BLaER1 (cell line): ENCODE data around the gene ZNF491.
A peak's percentile ranks its signal among the peaks of the same experiment; 100 is the strongest.
"Not testable (repeated sequence)": the region's sequence is repeated elsewhere in the genome, so short reads cannot be mapped to it uniquely, and the experiment has no call there.

Experiments
- H3K27ac ChIP-seq: shearing (Covaris generic); formaldehyde crosslinking; 2 replicates; pipeline ENCODE4 v1.8.1; 2022
- H3K27me3 ChIP-seq: shearing (Covaris generic); formaldehyde crosslinking; 2 replicates; pipeline ENCODE4 v1.8.1; 2022
- H3K36me3 ChIP-seq: shearing (Covaris generic); formaldehyde crosslinking; 2 replicates; pipeline ENCODE4 v1.8.1; 2022
- H3K4me1 ChIP-seq: shearing (Covaris generic); formaldehyde crosslinking; 2 replicates; pipeline ENCODE4 v1.8.1; 2022
- H3K4me2 ChIP-seq: shearing (Covaris generic); formaldehyde crosslinking; 2 replicates; pipeline ENCODE4 v1.8.1; 2022
- H3K4me3 ChIP-seq: shearing (Covaris generic); formaldehyde crosslinking; 2 replicates; pipeline ENCODE4 v1.8.1; 2022
- H3K9ac ChIP-seq: shearing (Covaris generic); formaldehyde crosslinking; 2 replicates; pipeline ENCODE4 v1.8.1; 2022
- H3K9me3 ChIP-seq: shearing (Covaris generic); formaldehyde crosslinking; 2 replicates; pipeline ENCODE4 v1.8.1; 2022
- H4K20me1 ChIP-seq: shearing (Covaris generic); formaldehyde crosslinking; 2 replicates; pipeline ENCODE4 v1.8.1; 2022
- Cebpa-rat ChIP-seq: shearing (Covaris generic); IDR thresholded peaks from 2 replicates; pipeline ENCODE4 v1.8.1; 2022

The ZNF491 gene

DNA sequence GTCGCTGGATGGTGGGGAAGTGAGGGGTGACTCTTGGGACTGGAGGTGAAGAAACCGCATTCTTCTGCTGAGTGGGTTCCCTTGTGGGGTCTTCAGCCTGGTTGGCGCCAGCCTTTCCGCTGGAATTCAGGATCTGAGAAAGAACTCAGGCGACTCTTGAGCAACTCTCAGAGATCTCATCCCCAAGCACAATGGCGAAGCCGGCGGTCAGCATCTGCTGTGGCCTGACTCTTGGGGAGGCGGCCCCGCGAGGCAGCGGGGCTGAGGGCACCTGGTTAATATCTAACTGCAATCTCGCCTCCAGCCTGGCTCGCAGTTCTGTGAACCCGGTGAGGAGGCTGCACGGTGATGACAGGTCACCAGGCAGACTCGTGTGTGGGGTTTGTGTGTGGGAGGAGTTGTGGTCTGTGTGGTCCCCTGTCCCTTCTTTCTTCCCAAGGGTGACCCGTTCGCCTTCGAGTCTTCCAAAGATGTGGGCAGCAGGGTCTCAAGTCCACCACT, 30.6 kb upstream of the ZNF491 start:
- H3K27me3 ChIP-seq, result no peaks in the 10 kb centered on the region
- peaks cover 44% of the 10 kb centered on the region for H3K9me3 ChIP-seq
- peaks cover 22% of the 10 kb centered on the region for H3K4me1 ChIP-seq
- H3K4me3 ChIP-seq, result peak overlapping the region; percentile 93
- H3K36me3 ChIP-seq, result peaks cover 9% of the 10 kb centered on the region
- no peaks in the 10 kb centered on the region for H4K20me1 ChIP-seq
- H3K4me2 ChIP-seq, result peak overlapping the region; percentile 95
- peak overlapping the region; percentile 83 for H3K27ac ChIP-seq
- no peak for TF ChIP-seq Cebpa-rat
- H3K9ac ChIP-seq, result peak overlapping the region; percentile 90

DNA sequence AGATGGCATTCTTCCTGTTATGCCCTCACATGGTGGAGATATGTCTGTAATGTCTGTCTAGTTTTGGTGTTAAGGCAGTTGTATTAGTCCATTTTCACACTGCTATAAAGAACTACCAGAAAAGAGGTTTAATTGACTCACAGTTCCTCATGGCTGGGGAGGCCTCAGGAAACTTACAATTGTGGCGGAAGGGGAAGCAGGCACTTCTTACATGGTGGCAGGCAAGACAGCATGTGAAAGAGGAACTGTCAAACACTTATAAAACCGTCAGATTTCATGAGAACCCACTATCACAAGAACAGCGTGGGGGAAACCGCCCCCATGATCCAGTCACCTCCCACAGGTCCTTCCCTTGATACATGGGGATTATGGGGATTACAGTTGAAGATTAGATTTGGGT, 28.3 kb upstream of the ZNF491 start:
- peaks cover 45% of the 10 kb centered on the region for H3K9me3 ChIP-seq

DNA sequence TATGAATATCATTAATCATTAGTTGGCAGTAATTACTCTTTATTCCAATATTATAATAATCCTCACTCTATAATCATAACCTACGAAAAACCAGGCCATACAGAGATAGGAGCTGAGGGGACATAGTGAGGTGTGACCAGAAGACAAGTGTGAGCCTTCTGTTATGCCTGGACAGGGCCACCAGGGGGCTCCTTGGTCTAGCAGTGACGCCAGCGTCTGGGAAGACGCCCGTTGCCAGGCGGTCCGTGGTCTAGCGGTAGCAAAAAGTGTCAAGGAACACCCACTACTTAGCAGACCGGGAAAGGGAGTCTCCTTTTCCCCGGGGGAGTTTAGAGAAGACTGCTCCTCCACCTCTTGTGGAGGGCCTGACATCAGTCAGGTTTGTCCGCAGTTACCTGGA, 26.8 kb upstream of the ZNF491 start:
- H3K9me3 ChIP-seq, result peaks cover 58% of the 10 kb centered on the region
- H4K20me1 ChIP-seq, H3K4me3 ChIP-seq, H3K36me3 ChIP-seq, H3K27ac ChIP-seq, H3K9ac ChIP-seq, H3K27me3 ChIP-seq, H3K4me2 ChIP-seq: not testable (repeated sequence)
- peaks cover 18% of the 10 kb centered on the region for H3K4me1 ChIP-seq

More for the DNA sequence above, 28.3 kb upstream of the ZNF491 start:
- no peak for TF ChIP-seq Cebpa-rat
- Histone ChIP-seq H3K4me2 (no peak overlapping the region), H3K27me3 (no peaks in the 10 kb centered on the region), H3K9ac (no peak overlapping the region), H3K36me3 (peaks cover 9% of the 10 kb centered on the region), H4K20me1 (no peaks in the 10 kb centered on the region), H3K27ac (no peak overlapping the region), H3K4me1 (peaks cover 22% of the 10 kb centered on the region), H3K4me3 (no peak overlapping the region)

DNA sequence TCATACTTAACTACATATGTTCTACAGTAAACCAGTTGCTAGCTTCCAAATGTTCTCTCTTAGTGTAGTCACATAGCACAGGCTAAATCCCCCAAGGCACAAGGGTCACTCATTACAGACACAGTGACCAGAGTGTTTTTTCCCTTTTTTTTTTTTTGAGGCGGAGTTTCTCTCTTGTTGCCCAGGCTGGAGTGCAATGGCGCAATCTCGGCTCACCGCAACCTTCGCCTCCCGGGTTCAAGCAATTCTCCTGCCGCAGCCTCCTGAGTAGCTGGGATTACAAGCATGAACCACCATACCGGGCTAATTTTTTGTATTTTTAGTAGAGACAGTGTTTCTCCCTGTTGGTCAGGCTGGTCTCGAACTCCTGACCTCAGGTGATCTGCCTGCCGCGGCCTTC, 21.7 kb upstream of the ZNF491 start:
- not testable (repeated sequence) for H3K4me3 ChIP-seq, H3K4me2 ChIP-seq, H3K27me3 ChIP-seq, H3K9ac ChIP-seq, H3K4me1 ChIP-seq, H4K20me1 ChIP-seq, H3K27ac ChIP-seq
- Histone ChIP-seq H3K36me3 (peaks cover 52% of the 10 kb centered on the region), H3K9me3 (peaks cover 77% of the 10 kb centered on the region)

DNA sequence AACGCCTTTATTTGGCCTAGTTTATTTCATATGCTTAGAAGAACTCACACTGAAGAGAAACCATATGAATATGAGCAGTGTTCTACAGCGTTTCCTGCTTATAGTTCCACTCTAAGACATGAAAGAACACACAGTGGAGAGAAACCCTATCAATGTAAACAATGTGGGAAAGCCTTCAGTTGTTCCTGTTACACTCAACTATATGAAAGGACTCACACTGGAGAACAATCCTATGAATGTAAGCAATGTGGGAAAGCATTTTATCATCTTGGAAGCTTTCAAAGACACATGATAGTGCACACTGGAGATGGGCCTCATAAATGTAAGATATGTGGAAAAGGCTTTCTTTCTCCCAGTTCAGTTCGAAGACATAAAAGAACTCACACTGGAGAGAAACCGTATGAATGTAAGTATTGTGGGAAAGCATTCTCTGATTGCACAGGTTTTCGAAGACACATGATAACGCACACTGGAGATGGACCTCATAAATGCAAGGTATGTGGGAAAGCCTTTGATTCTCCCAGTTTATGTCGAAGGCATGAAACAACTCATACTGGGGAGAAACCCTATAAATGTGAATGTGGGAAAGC, 17.8 kb upstream of the ZNF491 start:
- Histone ChIP-seq H3K4me2 (no peak overlapping the region), H3K27ac (no peak overlapping the region), H3K36me3 (peaks cover 80% of the 10 kb centered on the region), H3K27me3 (no peaks in the 10 kb centered on the region), H3K4me1 (no peaks in the 10 kb centered on the region), H3K9me3 (peaks cover 95% of the 10 kb centered on the region), H3K9ac (no peak overlapping the region), H4K20me1 (no peaks in the 10 kb centered on the region), H3K4me3 (peak overlapping the region; percentile 7; the same call in 1 of the 2 replicates)
- no peak for TF ChIP-seq Cebpa-rat

DNA sequence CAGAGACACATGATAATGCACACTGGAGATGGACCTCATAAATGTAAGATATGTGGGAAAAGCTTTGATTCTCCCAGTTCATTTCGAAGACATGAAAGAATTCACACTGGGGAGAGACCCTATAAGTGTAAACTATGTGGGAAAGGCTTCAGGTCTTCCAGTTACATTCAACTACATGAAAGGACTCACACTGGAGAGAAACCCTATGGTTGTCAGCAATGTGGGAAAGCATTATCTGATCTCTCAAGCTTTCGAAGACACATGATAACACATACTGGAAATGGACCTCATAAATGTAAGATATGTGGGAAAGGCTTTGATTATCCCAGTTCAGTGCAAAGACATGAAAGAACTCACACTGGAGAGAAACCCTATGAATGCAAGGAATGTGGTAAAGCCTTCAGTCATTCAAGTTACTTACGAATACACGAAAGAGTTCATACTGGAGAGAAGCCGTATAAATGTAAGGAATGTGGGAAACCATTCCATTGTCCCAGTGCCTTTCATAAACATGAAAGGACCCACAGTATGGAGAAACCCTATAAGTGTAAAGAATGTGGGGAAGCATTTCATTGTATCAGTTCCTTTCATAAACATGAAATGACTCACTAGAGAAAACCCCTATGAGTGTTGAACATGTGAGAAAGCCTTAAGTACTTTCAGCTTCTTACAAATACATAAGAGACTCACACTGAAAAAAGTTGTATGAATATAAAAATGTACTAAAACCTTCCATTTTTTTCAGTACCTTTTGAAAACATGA, 16.8 kb upstream of the ZNF491 start:
- Histone ChIP-seq H3K27me3 (no peaks in the 10 kb centered on the region), H3K9ac (no peak overlapping the region), H3K4me3 (peak overlapping the region; percentile 7), H3K9me3 (peaks cover 90% of the 10 kb centered on the region), H4K20me1 (no peaks in the 10 kb centered on the region), H3K4me2 (no peak overlapping the region), H3K4me1 (no peaks in the 10 kb centered on the region), H3K36me3 (peaks cover 80% of the 10 kb centered on the region), H3K27ac (no peak overlapping the region)
- TF ChIP-seq Cebpa-rat, result no peak

DNA sequence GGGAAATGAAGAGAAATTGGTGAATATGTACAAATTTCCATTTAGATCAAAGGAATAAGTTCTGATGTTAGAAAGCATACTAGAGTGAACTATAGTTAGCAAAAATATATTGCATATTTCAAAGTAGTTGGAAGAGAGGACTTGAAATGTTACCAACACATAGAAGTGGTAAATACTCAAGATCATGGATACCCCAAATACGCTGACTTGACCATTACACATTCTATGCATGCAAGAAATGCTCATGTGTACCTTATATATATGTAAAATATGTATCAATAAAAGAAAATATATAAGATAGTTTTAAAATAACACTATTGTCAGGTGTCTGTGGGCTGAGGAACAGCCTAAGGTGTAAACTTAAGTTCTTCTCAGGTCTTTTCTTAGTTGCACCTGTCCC, 14.6 kb upstream of the ZNF491 start:
- H3K4me1 ChIP-seq, result no peaks in the 10 kb centered on the region
- H3K9ac ChIP-seq, result no peak overlapping the region
- peaks cover 57% of the 10 kb centered on the region for H3K36me3 ChIP-seq
- H3K4me3 ChIP-seq, result no peak overlapping the region
- no peaks in the 10 kb centered on the region for H4K20me1 ChIP-seq
- no peak overlapping the region for H3K4me2 ChIP-seq
- H3K9me3 ChIP-seq, result peaks cover 75% of the 10 kb centered on the region
- no peak overlapping the region for H3K27ac ChIP-seq
- H3K27me3 ChIP-seq, result no peaks in the 10 kb centered on the region
- no peak for TF ChIP-seq Cebpa-rat

DNA sequence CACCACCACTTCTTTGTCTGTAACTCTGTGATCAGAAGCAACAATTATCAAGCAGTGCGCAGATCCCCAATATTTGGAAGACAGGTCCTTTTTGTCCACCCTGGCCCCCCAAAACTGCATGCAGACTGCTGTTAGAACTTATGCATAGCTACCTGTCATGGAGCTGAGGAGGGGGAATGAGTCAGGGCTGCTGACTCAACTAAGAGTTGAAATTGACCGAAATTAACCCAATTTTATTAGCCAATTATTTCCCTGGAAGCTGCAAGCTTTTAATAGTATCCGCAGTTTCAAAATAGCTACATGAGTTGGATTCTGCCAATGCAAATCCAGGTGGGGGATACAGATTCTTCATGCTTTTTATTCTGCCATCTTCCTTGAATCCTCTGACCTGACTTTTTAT, 14.0 kb upstream of the ZNF491 start:
- H3K27me3 ChIP-seq, result no peaks in the 10 kb centered on the region
- no peak overlapping the region for H3K27ac ChIP-seq
- no peak overlapping the region for H3K9ac ChIP-seq
- no peak for TF ChIP-seq Cebpa-rat
- no peak overlapping the region for H3K4me3 ChIP-seq
- H3K4me1 ChIP-seq, result no peaks in the 10 kb centered on the region
- peaks cover 69% of the 10 kb centered on the region for H3K9me3 ChIP-seq
- peaks cover 52% of the 10 kb centered on the region for H3K36me3 ChIP-seq
- H3K4me2 ChIP-seq, result no peak overlapping the region
- H4K20me1 ChIP-seq, result no peaks in the 10 kb centered on the region

DNA sequence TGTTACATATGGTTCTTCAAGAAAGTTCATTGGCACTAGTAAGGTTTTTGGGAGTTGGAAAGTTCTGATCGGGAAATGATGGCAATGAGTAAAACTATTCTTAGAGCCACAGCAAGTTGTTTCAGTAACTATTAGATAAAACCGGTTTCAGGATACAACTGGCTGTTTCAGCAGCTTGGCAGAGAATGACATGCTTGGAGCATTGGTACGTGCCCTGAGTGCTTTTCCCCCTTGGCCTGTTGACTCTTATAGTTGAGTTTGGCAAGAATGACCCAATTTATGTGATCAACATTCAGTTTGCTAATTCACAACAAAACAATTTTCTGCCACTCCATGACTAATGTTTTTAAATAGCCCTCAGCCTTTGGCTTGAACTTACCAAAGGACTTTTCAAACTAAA, 10.8 kb upstream of the ZNF491 start:
- Histone ChIP-seq H3K36me3 (peaks cover 20% of the 10 kb centered on the region), H4K20me1 (no peaks in the 10 kb centered on the region), H3K27me3 (no peaks in the 10 kb centered on the region), H3K4me3 (no peak overlapping the region), H3K27ac (no peak overlapping the region), H3K9ac (no peak overlapping the region), H3K4me2 (no peak overlapping the region), H3K9me3 (peaks cover 45% of the 10 kb centered on the region), H3K4me1 (no peaks in the 10 kb centered on the region)
- no peak for TF ChIP-seq Cebpa-rat

DNA sequence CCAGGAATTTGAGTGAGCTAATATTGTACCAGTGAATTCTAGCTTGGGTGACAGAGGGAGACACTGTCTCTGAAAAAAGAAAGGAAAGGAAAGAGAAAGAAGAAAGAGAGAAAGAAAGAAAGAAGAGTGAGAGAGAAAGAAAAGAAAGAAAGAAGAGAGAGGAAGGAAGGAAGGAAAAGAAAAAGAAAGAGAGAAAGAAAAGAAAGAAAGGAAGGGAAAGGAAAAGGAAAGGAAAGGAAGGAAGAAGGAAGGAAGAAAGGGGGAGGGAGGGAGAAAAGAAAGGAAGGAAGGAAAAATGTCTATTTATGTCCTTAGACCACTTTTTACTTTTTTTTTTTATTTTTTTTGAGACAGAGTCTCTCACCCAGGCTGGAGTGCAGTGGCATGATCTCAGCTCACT, 5.4 kb upstream of the ZNF491 start:
- no peak overlapping the region for H3K9ac ChIP-seq
- H4K20me1 ChIP-seq, result no peaks in the 10 kb centered on the region
- no peak overlapping the region for H3K4me2 ChIP-seq
- no peak overlapping the region for H3K27ac ChIP-seq
- H3K4me1 ChIP-seq, result peaks cover 15% of the 10 kb centered on the region
- no peak for TF ChIP-seq Cebpa-rat
- H3K27me3 ChIP-seq, result no peaks in the 10 kb centered on the region
- no peak overlapping the region for H3K4me3 ChIP-seq
- H3K36me3 ChIP-seq, result no peaks in the 10 kb centered on the region
- peaks cover 13% of the 10 kb centered on the region for H3K9me3 ChIP-seq
